ENCODE data around the gene CTIF.

Gene CTIF

GRCh38 chr18:48777026-48777743 is 238.4 kb downstream of the CTIF start:
- DNase-seq (ENCODE audit: low spot score), result peak; percentile 65

DNA sequence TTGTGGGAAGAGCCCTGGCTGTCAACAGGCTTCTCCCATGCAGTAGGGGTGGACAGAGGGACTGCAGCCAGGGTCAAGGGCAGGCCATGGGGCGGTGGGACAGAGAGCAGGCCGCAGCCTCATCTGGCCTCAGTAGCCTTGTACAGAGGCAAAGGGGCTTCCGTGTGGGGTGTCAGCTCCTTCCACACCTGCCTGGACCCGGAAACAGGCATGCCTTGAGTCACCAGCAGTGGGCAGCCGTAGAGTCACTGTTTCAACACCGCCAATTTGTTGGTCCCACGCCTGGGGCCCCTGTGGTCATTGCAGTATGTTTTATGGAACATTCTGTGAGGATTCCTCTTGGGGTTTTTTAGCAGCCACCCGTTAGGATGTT is 238.9 kb downstream of the CTIF start:
- DNase-seq (ENCODE audit: low spot score), result no peak

DNA sequence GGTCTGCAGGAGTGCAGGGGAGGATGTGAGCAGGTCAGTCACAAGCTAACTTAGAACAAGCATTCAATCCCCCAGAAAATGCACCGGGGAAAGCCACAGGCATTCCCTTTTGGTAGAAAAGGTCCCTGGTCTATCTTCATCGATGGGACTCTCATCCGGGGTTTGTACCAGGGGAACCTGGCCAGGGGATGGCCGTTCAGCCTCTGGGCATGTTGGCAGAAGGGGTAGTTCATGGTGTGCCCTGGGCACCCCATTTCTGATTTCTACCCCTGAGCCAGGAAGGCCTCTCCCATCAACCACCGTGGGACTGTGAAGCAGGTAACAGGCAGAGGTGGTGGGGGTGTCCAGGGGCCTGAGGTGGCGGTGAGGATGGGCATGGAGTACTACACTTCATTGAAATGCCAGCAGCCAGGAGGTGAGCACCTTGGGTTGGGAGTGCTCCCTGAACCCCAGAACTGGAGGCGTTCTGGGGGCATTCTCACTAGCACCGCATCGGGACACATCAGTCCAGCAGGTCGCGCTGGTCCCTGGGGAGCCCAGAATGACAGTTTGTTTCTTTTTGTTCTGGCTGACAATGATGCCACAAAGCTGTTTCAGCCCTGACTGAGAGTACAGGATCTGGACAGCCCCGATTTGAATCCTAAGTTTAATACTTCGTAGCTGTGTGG is 239.6 kb downstream of the CTIF start:
- no peak for DNase-seq (ENCODE audit: low spot score)

GRCh38 chr18:48779462-48779861 is 240.6 kb downstream of the CTIF start:
- DNase-seq (ENCODE audit: low spot score), result no peak

DNA sequence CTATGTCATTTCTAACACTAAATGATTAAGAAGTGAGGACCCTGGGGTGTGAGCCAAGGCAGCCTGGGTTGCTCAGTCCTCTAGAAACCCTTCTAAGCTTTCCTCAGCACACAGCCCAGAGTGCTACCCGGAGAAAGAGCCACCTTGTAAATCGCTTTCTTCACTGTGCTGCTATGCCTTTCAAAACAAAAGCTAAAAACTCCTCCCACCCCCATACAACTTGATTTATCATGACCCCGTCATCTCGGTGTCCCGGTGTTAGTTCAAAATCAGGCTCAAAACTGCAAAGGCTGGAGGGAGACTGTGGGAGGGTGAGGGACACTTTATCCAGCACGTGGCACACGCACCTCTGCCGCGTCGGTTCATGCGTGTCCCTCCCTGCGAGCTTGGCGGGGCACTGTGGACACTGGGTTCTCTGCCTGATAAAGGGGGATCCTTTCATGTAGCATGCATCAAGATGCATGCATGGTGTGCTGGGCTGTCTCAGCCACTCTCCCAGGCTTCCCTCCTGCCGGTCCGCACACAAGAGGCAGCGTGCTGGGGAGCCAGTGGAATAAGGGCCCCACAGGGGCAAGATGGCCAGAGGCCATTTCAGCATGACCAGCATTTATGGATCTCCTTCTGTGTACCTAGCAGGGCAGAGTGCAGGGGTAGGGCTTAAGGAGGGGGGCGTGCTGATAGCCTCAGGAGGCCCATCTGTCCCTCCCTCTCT is 241.5 kb downstream of the CTIF start:
- no peak for DNase-seq (ENCODE audit: low spot score)

GRCh38 chr18:48780913-48781162 is 242.0 kb downstream of the CTIF start:
- no peak for DNase-seq (ENCODE audit: low spot score)

DNA sequence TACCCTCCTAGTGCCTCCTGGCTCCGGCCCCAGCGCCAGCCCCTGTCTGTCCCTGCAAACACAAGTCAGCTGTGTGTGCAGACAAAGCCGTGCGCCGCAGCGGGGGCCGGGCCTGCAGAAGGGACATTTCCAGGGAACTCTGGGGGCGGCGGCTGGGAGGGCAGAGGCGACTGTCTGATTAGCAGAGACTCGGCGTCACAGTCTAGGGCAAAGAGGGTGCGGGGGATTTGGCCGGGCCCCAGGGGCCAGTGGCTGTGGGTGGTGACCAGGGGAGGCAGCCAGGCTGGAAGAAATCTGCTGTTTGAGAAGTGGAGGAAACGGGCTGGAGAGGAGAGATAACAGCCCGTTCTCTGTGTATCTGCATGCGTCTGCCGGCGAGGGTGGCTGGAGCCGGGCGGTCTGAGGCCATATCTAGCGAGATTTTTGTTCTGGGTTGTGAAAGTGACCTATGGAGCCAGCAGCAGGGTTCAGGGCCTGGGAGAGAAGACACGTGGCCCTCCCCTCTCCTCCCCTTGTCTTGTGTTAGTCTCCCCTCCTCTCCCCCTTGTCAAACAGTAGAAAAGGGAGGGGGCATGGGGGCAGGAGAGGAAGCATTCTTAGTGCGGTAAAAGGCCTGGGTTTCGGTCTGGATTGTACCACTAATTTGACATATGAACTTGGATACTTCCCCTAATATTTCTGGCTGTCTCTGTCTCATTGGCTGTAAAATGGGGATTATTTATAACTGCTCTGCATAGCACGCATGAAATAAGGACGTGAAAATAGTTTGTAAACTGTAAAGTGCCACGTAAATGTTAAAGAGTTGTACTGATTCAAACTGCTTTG is 242.5 kb downstream of the CTIF start:
- DNase-seq (ENCODE audit: low spot score), result peak; percentile 84

GRCh38 chr18:48781988-48782363 is 243.1 kb downstream of the CTIF start:
- no peak for DNase-seq (ENCODE audit: low spot score)

DNA sequence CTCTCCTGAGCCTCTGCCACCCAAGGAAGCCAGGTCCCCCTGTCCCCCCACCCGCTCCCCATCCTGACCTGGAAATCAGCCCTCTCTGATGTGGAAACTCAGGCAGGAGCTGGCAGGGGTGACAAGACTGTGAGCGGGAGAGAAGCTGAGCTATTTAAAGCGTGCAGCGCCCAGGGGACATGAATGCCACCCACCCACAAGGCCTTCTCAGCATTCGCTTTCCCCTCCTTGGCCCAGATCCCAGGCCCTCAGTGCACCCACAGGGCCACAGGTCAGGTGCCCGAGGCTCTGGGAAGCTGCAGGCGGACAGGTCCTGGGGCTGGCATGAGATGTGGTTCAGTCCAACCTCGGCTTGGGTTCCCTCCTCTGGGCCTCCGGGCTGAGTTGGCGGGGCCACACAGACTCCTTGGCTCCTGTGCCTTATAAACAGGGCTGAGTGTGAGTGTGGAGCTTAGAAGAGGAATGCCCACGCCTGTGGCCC is 243.6 kb downstream of the CTIF start:
- DNase-seq (ENCODE audit: low spot score), result no peak

DNA sequence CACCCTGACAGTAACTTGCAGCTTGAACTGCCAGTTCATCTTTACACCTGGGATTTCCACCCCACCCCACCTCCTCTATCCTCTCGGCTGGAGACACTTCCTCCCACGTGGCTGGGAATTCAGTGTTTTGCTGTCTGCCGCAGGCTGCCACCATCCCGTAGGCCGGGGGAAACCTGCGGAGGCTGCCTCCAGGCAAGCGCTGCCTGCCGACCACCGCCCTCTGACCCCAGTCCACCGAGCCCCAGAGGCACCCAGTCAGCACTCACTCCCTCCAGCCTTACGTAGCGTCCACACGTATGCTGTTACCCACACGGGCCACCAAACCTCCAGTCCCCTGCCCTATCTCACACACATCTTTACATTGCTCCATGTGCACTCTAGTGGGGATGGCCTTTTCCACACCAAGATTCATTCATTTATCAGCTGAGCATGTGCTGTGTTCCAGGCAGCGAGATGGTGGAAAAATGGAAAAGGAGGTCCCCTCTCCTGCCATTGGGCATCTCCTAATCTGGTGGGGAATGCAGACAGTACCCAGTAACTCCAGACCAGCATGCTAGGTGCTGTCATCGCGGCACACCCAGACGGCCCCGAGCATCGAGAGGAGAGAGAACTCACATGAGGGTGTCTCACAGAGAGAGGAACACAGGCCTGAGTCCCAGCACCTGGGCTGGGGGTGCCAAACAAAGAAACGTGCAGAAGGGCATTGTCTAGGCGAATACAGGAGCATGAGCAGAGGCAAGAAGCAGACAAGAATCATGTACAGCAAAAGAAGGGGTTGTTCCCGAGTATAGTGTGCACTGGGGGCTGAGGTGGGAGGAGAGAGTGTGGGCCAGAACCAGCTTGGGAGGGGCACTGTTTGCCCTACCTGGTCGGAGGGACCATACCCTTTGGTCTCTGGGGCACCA is 245.0 kb downstream of the CTIF start:
- no peak for DNase-seq (ENCODE audit: low spot score)

GRCh38 chr18:48784656-48785055 is 245.8 kb downstream of the CTIF start:
- no peak for DNase-seq (ENCODE audit: low spot score)

GRCh38 chr18:48785091-48785614 is 246.3 kb downstream of the CTIF start:
- peak; percentile 66 for DNase-seq (ENCODE audit: low spot score)

GRCh38 chr18:48785736-48786454 is 247.1 kb downstream of the CTIF start:
- no peak for DNase-seq (ENCODE audit: low spot score)

GRCh38 chr18:48786455-48787202 is 247.8 kb downstream of the CTIF start:
- DNase-seq (ENCODE audit: low spot score), result no peak

GRCh38 chr18:48787203-48788151 is 248.6 kb downstream of the CTIF start:
- no peak for DNase-seq (ENCODE audit: low spot score)

- no peak for DNase-seq (ENCODE audit: low spot score)
Measured at GRCh38 chr18:48788373-48788772, 249.5 kb downstream of the CTIF start.

GRCh38 chr18:48789259-48789812 is 250.5 kb downstream of the CTIF start:
- DNase-seq (ENCODE audit: low spot score), result no peak

GRCh38 chr18:48790226-48790863 is 251.5 kb downstream of the CTIF start:
- DNase-seq (ENCODE audit: low spot score), result no peak

All from globus pallidus (tissue), 1 donor.